HL-60/S4 treated with retinoic acid at 250 ng/mL for 4 days and 3 days (cell line): ENCODE results near the gene OR51B6.
"Not testable (repeated sequence)": the region's sequence is repeated elsewhere in the genome, so short reads cannot be mapped to it uniquely, and the experiment has no call there.

ENCODE experiments used
- in situ Hi-C: fragments of 300-500 bp; cut with MboI; formaldehyde crosslinking; loops from 2 replicates; pipeline ENCODE4 v1.7.0; 2022; ENCODE audit warnings: low sequenced_read_pairs

OR51B6 gene

GRCh38 chr11:5364214-5364613, 12.9 kb downstream of the OR51B6 start:
- in situ Hi-C loops = no loop called here

GRCh38 chr11:5366365-5366764, 15.1 kb downstream of the OR51B6 start:
- in situ Hi-C loops = not testable (repeated sequence)

- in situ Hi-C loops = no loop called here
Measured at GRCh38 chr11:5366856-5367255, 15.5 kb downstream of the OR51B6 start.

- in situ Hi-C loops = no loop called here
Measured at GRCh38 chr11:5367448-5368074, 16.3 kb downstream of the OR51B6 start.

GRCh38 chr11:5368502-5369043, 17.3 kb downstream of the OR51B6 start:
- in situ Hi-C loops = no loop called here

- in situ Hi-C loops = no loop called here
Measured at GRCh38 chr11:5369789-5370188, 18.5 kb downstream of the OR51B6 start.

- in situ Hi-C loops = no loop called here
Measured at GRCh38 chr11:5380740-5381342, 29.5 kb downstream of the OR51B6 start.

- in situ Hi-C loops = no loop called here
Measured at GRCh38 chr11:5383576-5383975, 32.3 kb downstream of the OR51B6 start, which contains the start of gene OR51M1. OR51M1 (plus strand) TSS chr11:5383812; CDS start chr11:5389399, 5,587 bp downstream.

- in situ Hi-C loops = no loop called here
Measured at GRCh38 chr11:5384335-5384734, 33.0 kb downstream of the OR51B6 start.

- in situ Hi-C loops = no loop called here
Measured at GRCh38 chr11:5390210-5390609, 38.9 kb downstream of the OR51B6 start.

GRCh38 chr11:5394091-5394490, 42.8 kb downstream of the OR51B6 start:
- in situ Hi-C loops = no loop called here

GRCh38 chr11:5398936-5399335, 47.6 kb downstream of the OR51B6 start:
- in situ Hi-C loops = no loop called here
